SK-N-SH (cell line): ENCODE data around the gene GATC. TPM values are rescaled to one million over a fixed set of nuclear protein-coding genes. Genes with fewer than 3 reads are reported as not detected.

ENCODE experiments used
- CTCF ChIA-PET: fragments of 300-600, 350-600 bp; formaldehyde crosslinking; extraction: SDS; loops from one replicate; lab custom pipeline; 2021; lab: Yijun Ruan, JAX
- POLR2A ChIA-PET: fragments of 350-600 bp; sonication (Branson Sonifier 250); formaldehyde crosslinking; extraction: SDS; loops from one replicate; lab custom pipeline; 2020; ENCODE audit warnings: antibody characterized with exemption, inconsistent platforms; lab: Yijun Ruan, JAX
- DNase-seq: peaks from one replicate; pipeline ENCODE4 v3.0.0; 2012
- H2AFZ ChIP-seq: fragments of 200-600 bp; sonication (generic); 2 replicates; pipeline ENCODE4 v1.8.1; 2016; ENCODE audit warnings: antibody characterized with exemption, mild to moderate bottlenecking, low read depth
- H3F3A ChIP-seq: fragments of 200-600 bp; sonication (generic); replicated peaks from 2 replicates; pipeline ENCODE3; 2016; ENCODE audit warnings: antibody characterized with exemption, mild to moderate bottlenecking; ENCODE audit not compliant: insufficient read depth
- H3K27ac ChIP-seq, 2 experiments: fragments of 200-500 bp in 1 of 2; fragments of 200-600 bp in 1 of 2; sonication (Bioruptor generic) in 1 of 2; sonication (generic), shearing (Covaris generic) in 1 of 2; 2 replicates each; pipeline versions ENCODE4 v1.5.1 to v1.6.1; 2014 to 2016; ENCODE audit warnings: low read depth in 2 of 2, inconsistent platforms in 1 of 2, low read length in 1 of 2, mild to moderate bottlenecking in 1 of 2, mixed read lengths in 1 of 2
- H3K27me3 ChIP-seq: fragments of 200-600 bp; sonication (generic), shearing (Covaris generic); 2 replicates; pipeline ENCODE4 v1.6.1; 2016; ENCODE audit warnings: mixed run types; ENCODE audit not compliant: insufficient read depth
- H3K36me3 ChIP-seq, 2 experiments: fragments of 200-500 bp in 1 of 2; fragments of 200-600 bp in 1 of 2; sonication (Bioruptor generic) in 1 of 2; sonication (generic) in 1 of 2; replicated peaks in 1 of 2; 2 replicates each; pipeline versions ENCODE3 to v1.5.1; 2014 to 2016; ENCODE audit warnings: low read length in 1 of 2, mild to moderate bottlenecking in 1 of 2; ENCODE audit not compliant: insufficient read depth in 2 of 2, control insufficient read depth in 1 of 2
- H3K4me1 ChIP-seq, 2 experiments: fragments of 200-500 bp in 1 of 2; fragments of 200-600 bp in 1 of 2; sonication (Bioruptor generic) in 1 of 2; sonication (generic), shearing (Covaris generic) in 1 of 2; 2 replicates each; pipeline versions ENCODE4 v1.5.1 to v1.6.1; 2014 to 2016; ENCODE audit warnings: low read depth in 1 of 2, low read length in 1 of 2, mixed run types in 1 of 2; ENCODE audit not compliant: insufficient read depth in 2 of 2, control insufficient read depth in 1 of 2
- H3K4me2 ChIP-seq: fragments of 200-600 bp; sonication (generic), shearing (Covaris generic); 2 replicates; pipeline ENCODE4 v1.6.1; 2017; ENCODE audit warnings: mixed run types
- H3K4me3 ChIP-seq, 2 experiments: fragments of 200-500 bp in 1 of 2; fragments of 200-600 bp in 1 of 2; sonication (Bioruptor generic) in 1 of 2; sonication (generic), shearing (Covaris generic) in 1 of 2; 2 replicates each; pipeline versions ENCODE4 v1.5.1 to v1.8.1; 2014 to 2016; ENCODE audit warnings: low read depth in 2 of 2, inconsistent platforms in 1 of 2, low read length in 1 of 2, mild to moderate bottlenecking in 1 of 2, mixed read lengths in 1 of 2, moderate library complexity in 1 of 2
- H3K79me2 ChIP-seq: fragments of 200-600 bp; sonication (generic); 2 replicates; pipeline ENCODE4 v1.8.1; 2017; ENCODE audit warnings: mild to moderate bottlenecking; ENCODE audit not compliant: insufficient read depth
- H3K9ac ChIP-seq: fragments of 200-600 bp; sonication (generic); 2 replicates; pipeline ENCODE4 v1.6.1; 2017; ENCODE audit warnings: mixed run types
- H3K9me2 ChIP-seq: fragments of 200-600 bp; sonication (generic); 2 replicates; pipeline ENCODE4 v1.6.1; 2017; ENCODE audit warnings: mixed run types
- H3K9me3 ChIP-seq: fragments of 200-600 bp; sonication (generic); 2 replicates; pipeline ENCODE4 v1.6.1; 2017; ENCODE audit warnings: mixed run types, mild to moderate bottlenecking, moderate library complexity
- H4K20me1 ChIP-seq: fragments of 200-600 bp; sonication (generic); 2 replicates; pipeline ENCODE4 v1.6.1; 2017; ENCODE audit warnings: mild to moderate bottlenecking, mixed run types; ENCODE audit not compliant: insufficient read depth
- EP300 ChIP-seq, 2 experiments: IDR thresholded peaks; 2 replicates each; pipeline versions ENCODE4 v1.4.0 to v1.6.1; 2012; ENCODE audit warnings: borderline replicate concordance in 1 of 2, low read depth in 1 of 2, low read length in 1 of 2
- EZH2phosphoT487 ChIP-seq: fragments of 200-600 bp; sonication (generic); IDR thresholded peaks from 2 replicates; pipeline ENCODE4 v1.6.1; 2017; ENCODE audit warnings: low read depth, mixed run types, mild to moderate bottlenecking, antibody characterized with exemption, moderate library complexity, borderline replicate concordance
- FOSL2 ChIP-seq: IDR thresholded peaks from 2 replicates; pipeline ENCODE4 v1.4.0; 2012; ENCODE audit warnings: low read depth, mild to moderate bottlenecking, moderate library complexity, borderline replicate concordance
- FOXM1 ChIP-seq: IDR thresholded peaks from 2 replicates; pipeline ENCODE4 v1.4.0; 2012; ENCODE audit warnings: low read depth, mild to moderate bottlenecking
- MXI1 ChIP-seq: IDR thresholded peaks from 2 replicates; pipeline ENCODE4 v1.6.1; 2012; ENCODE audit warnings: mild to moderate bottlenecking, low read depth, low read length, improper control_type of control experiment
- POLR2AphosphoS5 ChIP-seq: IDR thresholded peaks from 2 replicates; pipeline ENCODE4 v1.6.1; 2012; ENCODE audit warnings: low read depth, low read length
- RAD21 ChIP-seq: IDR thresholded peaks from 2 replicates; pipeline ENCODE4 v1.6.1; 2012; ENCODE audit warnings: mild to moderate bottlenecking, low read length
- RCOR1 ChIP-seq: fragments of 150-350 bp; IDR thresholded peaks from 2 replicates; pipeline ENCODE4 v1.6.1; 2017; ENCODE audit warnings: antibody characterized with exemption, low read length
- RXRA ChIP-seq: IDR thresholded peaks from 2 replicates; pipeline ENCODE4 v1.4.0; 2012; ENCODE audit warnings: low read depth, mild to moderate bottlenecking, borderline replicate concordance
- SIN3A ChIP-seq: IDR thresholded peaks from 2 replicates; pipeline ENCODE4 v1.6.1; 2012; ENCODE audit warnings: low read depth, mild to moderate bottlenecking, low read length, moderate library complexity, borderline replicate concordance
- SMC3 ChIP-seq: IDR thresholded peaks from 2 replicates; pipeline ENCODE4 v1.6.1; 2012; ENCODE audit warnings: low read depth, low read length, improper control_type of control experiment
- TAF1 ChIP-seq: IDR thresholded peaks from 2 replicates; pipeline ENCODE4 v1.6.1; 2012; ENCODE audit warnings: low read depth, mild to moderate bottlenecking, low read length, moderate library complexity, borderline replicate concordance
- TCF12 ChIP-seq: IDR thresholded peaks from 2 replicates; pipeline ENCODE4 v1.4.0; 2012
- WGBS: methylation state at CpG from one replicate; pipeline ENCODE4 v1.1.6; 2017; ENCODE audit warnings: low lambda C conversion rate; 5-methylcytosine and 5-hydroxymethylcytosine counted together
- polyA plus RNA-seq, 3 experiments: library from polyadenylated mRNA; depleted of rRNA; stranded (reverse); fragments of >200 nt; gene quantifications; 2 replicates each; pipeline ENCODE4 v1.2.3, GENCODE V29; 2012
- TF ChIP-seq, protein P1 (sequence below): IDR thresholded peaks from 2 replicates; pipeline ENCODE4 v1.4.0; 2012; ENCODE audit warnings: low read depth
- TF ChIP-seq, protein P2 (sequence below): IDR thresholded peaks from 2 replicates; pipeline ENCODE4 v1.4.0; 2012; ENCODE audit warnings: low read depth, borderline replicate concordance

Gene GATC
- polyA plus RNA-seq, 1 of the 3 experiments (the other 2 are of a cell fraction): 10.6 TPM

DNA sequence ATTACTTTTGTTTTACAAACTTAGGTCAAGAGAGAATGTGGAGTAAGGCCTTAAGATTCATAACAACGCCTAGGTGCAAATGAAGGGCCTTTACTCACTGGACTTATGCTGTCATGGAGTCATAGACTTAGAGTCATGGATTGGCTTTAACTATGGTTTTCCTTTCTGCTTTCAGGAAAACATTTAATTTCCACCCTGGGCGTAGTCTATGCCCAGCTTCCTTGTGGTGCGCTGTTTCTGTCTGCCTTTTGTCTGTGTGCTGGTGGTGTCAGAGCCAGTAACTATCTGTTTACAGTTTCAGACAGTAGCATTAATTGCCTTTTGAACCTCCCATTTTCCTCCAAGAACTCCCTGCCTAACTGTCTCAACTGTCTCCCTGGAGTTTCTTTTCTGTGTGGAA, 40.2 kb upstream of the GATC start:
- no peaks in the 10 kb centered on the region; a peak in 1 of 4 replicates for H3K4me1 ChIP-seq
- no peaks in the 10 kb centered on the region for H3K9me2 ChIP-seq
- H3K27me3 ChIP-seq: no peaks in the 10 kb centered on the region
- ChIA-PET POLR2A (no interaction called here), CTCF (interaction anchor here (3.2 kb wide), 1 partner anchor 23 kb away, joined by 14 read pairs; no protein-coding TSS in a partner anchor)
- no peak overlapping the region for H3K9ac ChIP-seq
- no peaks in the 10 kb centered on the region for H3K79me2 ChIP-seq
- H3K9me3 ChIP-seq: no peaks in the 10 kb centered on the region
- TF ChIP-seq EZH2phosphoT487 (no peak), TCF12 (no peak), RCOR1 (no peak), EP300 (IDR thresholded peaks at IDR 0.05; ENCODE audit: borderline replicate concordance in 1 of 2, low read depth in 1 of 2, low read length in 1 of 2) (no peak), MXI1 (no peak), POLR2AphosphoS5 (no peak), TAF1 (no peak), FOSL2 (no peak)
- TF ChIP-seq, protein P1, sequence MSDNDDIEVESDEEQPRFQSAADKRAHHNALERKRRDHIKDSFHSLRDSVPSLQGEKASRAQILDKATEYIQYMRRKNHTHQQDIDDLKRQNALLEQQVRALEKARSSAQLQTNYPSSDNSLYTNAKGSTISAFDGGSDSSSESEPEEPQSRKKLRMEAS: no peak
- no peak overlapping the region for H3K4me3 ChIP-seq
- H3K4me2 ChIP-seq: no peak overlapping the region
- no peaks in the 10 kb centered on the region for H3K36me3 ChIP-seq
- H2AFZ ChIP-seq: no peak overlapping the region
- DNase-seq: no peak
- no peaks in the 10 kb centered on the region for H4K20me1 ChIP-seq
- H3F3A ChIP-seq: no peaks in the 10 kb centered on the region
- WGBS: 97% methylated on average over 3 of the region's 3 CpGs
- H3K27ac ChIP-seq: no peak overlapping the region

DNA sequence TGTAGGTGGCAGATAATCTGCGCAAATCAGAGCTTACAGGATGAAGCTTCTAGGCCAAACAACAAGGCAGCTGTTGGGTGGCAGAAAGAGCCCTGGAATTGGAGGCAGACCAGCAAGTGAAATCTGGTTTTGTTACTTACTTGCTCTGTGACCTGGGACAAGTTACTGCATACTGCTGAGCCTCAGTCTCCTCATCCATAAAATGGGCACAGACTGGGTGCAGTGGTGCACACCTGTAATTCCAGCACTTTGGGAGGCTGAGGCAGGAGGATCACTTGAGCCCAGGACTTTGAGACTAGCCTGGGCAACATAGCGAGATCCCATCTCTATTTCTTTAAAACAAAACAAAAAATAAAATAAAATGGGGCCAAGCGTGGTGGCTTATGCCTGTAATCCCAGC, 39.7 kb upstream of the GATC start:
- Histone ChIP-seq H2AFZ (no peak overlapping the region), H3K9ac (no peak overlapping the region), H4K20me1 (no peaks in the 10 kb centered on the region), H3K9me2 (no peaks in the 10 kb centered on the region), H3K27ac (no peak overlapping the region), H3K36me3 (no peaks in the 10 kb centered on the region), H3K4me1 (no peaks in the 10 kb centered on the region; a peak in 1 of 4 replicates), H3K4me2 (no peak overlapping the region), H3K27me3 (no peaks in the 10 kb centered on the region), H3K79me2 (no peaks in the 10 kb centered on the region), H3K9me3 (no peaks in the 10 kb centered on the region), H3F3A (no peaks in the 10 kb centered on the region), H3K4me3 (no peak overlapping the region)
- ChIA-PET CTCF (interaction anchor here (3.2 kb wide), 1 partner anchor 22 kb away, joined by 14 read pairs; no protein-coding TSS in a partner anchor), POLR2A (no interaction called here)
- no peak for DNase-seq
- WGBS: 77% methylated on average over 3 of the region's 3 CpGs
- no peak for TF ChIP-seq FOXM1
- TF ChIP-seq, protein P2, sequence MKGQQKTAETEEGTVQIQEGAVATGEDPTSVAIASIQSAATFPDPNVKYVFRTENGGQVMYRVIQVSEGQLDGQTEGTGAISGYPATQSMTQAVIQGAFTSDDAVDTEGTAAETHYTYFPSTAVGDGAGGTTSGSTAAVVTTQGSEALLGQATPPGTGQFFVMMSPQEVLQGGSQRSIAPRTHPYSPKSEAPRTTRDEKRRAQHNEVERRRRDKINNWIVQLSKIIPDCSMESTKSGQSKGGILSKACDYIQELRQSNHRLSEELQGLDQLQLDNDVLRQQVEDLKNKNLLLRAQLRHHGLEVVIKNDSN: no peak
- TF ChIP-seq RXRA: no peak
- TF ChIP-seq SMC3: no peak
- no peak for TF ChIP-seq TCF12
- no peak for TF ChIP-seq MXI1
- TF ChIP-seq POLR2AphosphoS5: no peak
- no peak for TF ChIP-seq RAD21
- no peak for TF ChIP-seq SIN3A
